Kidney epithelial cell (primary cell): ENCODE data around the gene GRIN2C. TPM values are rescaled to one million over a fixed set of nuclear protein-coding genes. Genes with fewer than 3 reads are reported as not detected.

Experiments
- DNase-seq: peaks from one replicate; pipeline ENCODE4 v3.0.0-alpha.2; 2010; ENCODE audit warnings: low read depth
- H3K27me3 ChIP-seq: 2 replicates; pipeline ENCODE4 v1.6.0; 2011; ENCODE audit warnings: low read length; ENCODE audit not compliant: control insufficient read depth, insufficient read depth
- H3K36me3 ChIP-seq: 2 replicates; pipeline ENCODE4 v1.5.1; 2011; ENCODE audit warnings: low read length; ENCODE audit not compliant: control insufficient read depth, insufficient read depth
- H3K4me3 ChIP-seq: 2 replicates; pipeline ENCODE4 v1.5.1; 2011; ENCODE audit warnings: low read depth, mild to moderate bottlenecking, control low read depth, low read length
- CTCF ChIP-seq: IDR thresholded peaks from 2 replicates; pipeline ENCODE4 v1.5.1; 2011; ENCODE audit warnings: mild to moderate bottlenecking, moderate library complexity, low read length, control low read depth, inconsistent platforms; ENCODE audit not compliant: insufficient read depth, poor library complexity, severe bottlenecking
- total RNA-seq: library from RNA; depleted of rRNA; stranded (reverse); fragments of >200 nt; gene quantifications from 2 replicates; pipeline ENCODE4 v1.2.3, GENCODE V29; 2015

Gene GRIN2C
- total RNA-seq, 1 donor from 2014 or later = not detected

DNA sequence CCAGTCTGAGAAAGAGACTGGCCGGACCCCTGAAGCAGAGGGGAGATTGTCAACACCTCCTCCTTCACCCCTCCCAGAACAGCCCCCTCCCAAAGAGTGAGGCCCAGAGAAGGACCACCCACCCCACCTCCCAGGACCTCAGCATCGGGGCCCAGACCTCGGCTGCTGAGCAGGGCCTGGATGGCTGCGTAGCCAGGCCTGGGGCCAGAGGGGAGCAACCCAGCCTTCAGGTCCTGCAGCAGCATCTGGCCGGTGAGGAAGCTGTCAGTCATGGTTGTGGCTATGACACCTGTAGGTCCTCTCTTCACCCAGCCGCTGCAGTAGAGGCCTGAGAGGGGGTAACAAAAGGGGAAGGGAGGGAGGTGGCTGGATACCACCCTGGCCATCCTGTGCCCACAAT is 3.2 kb upstream of the GRIN2C start:
- Histone ChIP-seq H3K36me3 (no peaks in the 10 kb centered on the region), H3K27me3 (peaks cover 46% of the 10 kb centered on the region), H3K4me3 (no peak overlapping the region)
- DNase-seq = no peak
- no peak for TF ChIP-seq CTCF

DNA sequence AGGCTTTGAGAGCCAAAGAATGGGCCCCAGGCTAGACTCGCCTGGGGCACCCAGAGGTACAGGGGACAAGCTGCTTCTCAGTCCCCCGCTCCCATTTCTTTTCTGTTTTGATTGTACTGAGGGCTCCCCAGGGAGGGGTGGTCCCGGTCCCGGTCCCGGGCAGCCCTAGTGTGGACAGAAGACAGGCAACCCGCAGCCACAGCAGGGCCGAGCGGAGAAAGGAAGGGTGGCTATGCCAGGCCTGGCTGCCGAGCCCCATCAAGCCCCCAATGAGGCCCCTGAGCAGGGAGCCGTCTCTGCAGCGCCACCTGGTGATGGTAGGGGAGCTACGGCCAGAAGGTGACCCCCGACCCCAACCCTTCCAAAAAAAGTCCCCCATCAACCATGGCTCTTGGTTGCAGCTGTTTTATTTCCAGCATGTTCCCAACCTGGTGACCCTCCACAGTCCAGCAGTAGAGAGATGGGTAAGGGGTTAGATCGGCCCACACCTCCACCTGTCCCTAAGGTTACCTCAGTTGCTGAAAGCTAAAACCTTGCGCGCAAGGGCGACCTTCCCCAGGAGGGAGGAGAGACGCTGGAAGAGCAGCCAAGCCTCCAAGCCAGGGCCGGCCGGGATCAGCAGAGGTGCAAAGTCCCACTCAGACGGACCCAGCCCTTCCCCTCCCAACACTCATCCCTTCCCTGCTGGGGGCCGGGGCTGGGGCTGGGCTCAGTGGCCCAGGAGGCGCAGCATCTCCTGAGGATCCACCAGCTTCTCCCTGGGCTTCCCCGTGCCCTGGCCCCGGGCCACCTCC is 2.6 kb upstream of the GRIN2C start:
- Histone ChIP-seq H3K27me3 (peaks cover 48% of the 10 kb centered on the region), H3K4me3 (no peak overlapping the region), H3K36me3 (no peaks in the 10 kb centered on the region)
- no peak for DNase-seq
- peak; percentile 75 for TF ChIP-seq CTCF

GRCh38 chr17:74861662-74862107 is 2.0 kb upstream of the GRIN2C start:
- no peak for DNase-seq
- no peak for TF ChIP-seq CTCF
- H3K4me3 ChIP-seq = no peak overlapping the region
- H3K27me3 ChIP-seq = peaks cover 54% of the 10 kb centered on the region
- no peaks in the 10 kb centered on the region for H3K36me3 ChIP-seq

- H3K4me3 ChIP-seq = no peak overlapping the region
- no peak for DNase-seq
- TF ChIP-seq CTCF = no peak
- H3K27me3 ChIP-seq = peaks cover 56% of the 10 kb centered on the region
- no peaks in the 10 kb centered on the region for H3K36me3 ChIP-seq
Measured at GRCh38 chr17:74860872-74861661, 1.4 kb upstream of the GRIN2C start.

- H3K4me3 ChIP-seq = no peak overlapping the region
- no peak for DNase-seq
- no peaks in the 10 kb centered on the region for H3K36me3 ChIP-seq
- peaks cover 62% of the 10 kb centered on the region for H3K27me3 ChIP-seq
- TF ChIP-seq CTCF = no peak
Measured at GRCh38 chr17:74860229-74860871, 665 bp upstream of the GRIN2C start.
